Hepatocyte (in vitro differentiated cells): ENCODE data around the gene SRCIN1.

ENCODE experiments used
- CTCF ChIP-seq: fragments of 200-600 bp; sonication (generic); IDR thresholded peaks from 2 replicates; pipeline ENCODE4 v1.5.1; 2016; ENCODE audit warnings: antibody characterized with exemption, mild to moderate bottlenecking; ENCODE audit not compliant: poor library complexity
- EZH2phosphoT487 ChIP-seq: fragments of 200-600 bp; sonication (generic); IDR thresholded peaks from one replicate; pipeline ENCODE4 v1.6.1; 2018; ENCODE audit warnings: antibody characterized with exemption, mild to moderate bottlenecking, low read depth, moderate library complexity; ENCODE audit not compliant: unreplicated experiment, severe bottlenecking

- TF ChIP-seq CTCF (no peak), EZH2phosphoT487 (no peak)
These were observed 26.7 kb downstream of the SRCIN1 start for GRCh38 chr17:38579083-38579480.
